Suprapubic skin (tissue), 3 donors: ENCODE results near the gene IRS2.

Experiments
- CTCF ChIP-seq, 2 donors: fragments of 200-600 bp in 1 of 2; fragments of 450-650 bp in 1 of 2; sonication (generic) in 1 of 2; IDR thresholded peaks; one replicate each; pipeline ENCODE4 v1.5.1; 2016 to 2019; ENCODE audit warnings: antibody characterized with exemption in 2 of 2, mild to moderate bottlenecking in 1 of 2, moderate library complexity in 1 of 2
- POLR2A ChIP-seq, 2 donors: fragments of 450-650 bp; IDR thresholded peaks; one replicate each; pipeline ENCODE4 v1.6.1; 2017; ENCODE audit warnings: antibody characterized with exemption in 2 of 2, mild to moderate bottlenecking in 2 of 2, moderate library complexity in 2 of 2

- no peak for TF ChIP-seq CTCF (IDR thresholded peaks at IDR 0.05)
- no peak for TF ChIP-seq POLR2A (IDR thresholded peaks at IDR 0.05)
Observed at GRCh38 chr13:109738298-109738746, 48.1 kb downstream of the IRS2 start.
